ENCODE results near the gene ZNF33B. TPM values are rescaled to one million over a fixed set of nuclear protein-coding genes. Genes with fewer than 3 reads are reported as not detected.

The ZNF33B gene
- polyA plus RNA-seq, 1 experiment: 4.8 TPM

DNA sequence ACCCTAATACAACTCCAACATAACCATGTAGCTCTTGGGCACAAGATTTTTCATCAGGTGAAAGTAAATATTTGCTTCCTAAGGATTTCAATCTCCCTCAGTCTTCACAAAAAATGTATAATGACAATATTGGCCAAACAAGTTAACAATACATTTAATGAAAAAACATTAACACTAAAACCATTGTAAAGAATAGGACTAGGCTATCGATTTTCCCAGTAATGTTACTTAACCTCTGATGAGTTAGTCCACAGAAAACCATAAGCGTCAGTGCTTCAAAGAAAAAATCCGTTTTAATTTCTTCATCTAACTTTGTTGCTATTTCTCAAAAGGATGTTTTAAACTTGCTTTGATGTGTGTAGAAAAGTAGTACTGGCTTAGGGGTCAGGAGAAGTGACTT is 1.2 kb downstream of the ZNF33B start:
- POLR2A ChIA-PET: no interaction called here
- no peak overlapping the region for H3K4me3 ChIP-seq (ENCODE audit: low read depth, low read length)
- no peaks in the 10 kb centered on the region for H3K36me3 ChIP-seq (ENCODE audit: control insufficient read depth, insufficient read depth, low read length)
- TF ChIP-seq, protein P1, sequence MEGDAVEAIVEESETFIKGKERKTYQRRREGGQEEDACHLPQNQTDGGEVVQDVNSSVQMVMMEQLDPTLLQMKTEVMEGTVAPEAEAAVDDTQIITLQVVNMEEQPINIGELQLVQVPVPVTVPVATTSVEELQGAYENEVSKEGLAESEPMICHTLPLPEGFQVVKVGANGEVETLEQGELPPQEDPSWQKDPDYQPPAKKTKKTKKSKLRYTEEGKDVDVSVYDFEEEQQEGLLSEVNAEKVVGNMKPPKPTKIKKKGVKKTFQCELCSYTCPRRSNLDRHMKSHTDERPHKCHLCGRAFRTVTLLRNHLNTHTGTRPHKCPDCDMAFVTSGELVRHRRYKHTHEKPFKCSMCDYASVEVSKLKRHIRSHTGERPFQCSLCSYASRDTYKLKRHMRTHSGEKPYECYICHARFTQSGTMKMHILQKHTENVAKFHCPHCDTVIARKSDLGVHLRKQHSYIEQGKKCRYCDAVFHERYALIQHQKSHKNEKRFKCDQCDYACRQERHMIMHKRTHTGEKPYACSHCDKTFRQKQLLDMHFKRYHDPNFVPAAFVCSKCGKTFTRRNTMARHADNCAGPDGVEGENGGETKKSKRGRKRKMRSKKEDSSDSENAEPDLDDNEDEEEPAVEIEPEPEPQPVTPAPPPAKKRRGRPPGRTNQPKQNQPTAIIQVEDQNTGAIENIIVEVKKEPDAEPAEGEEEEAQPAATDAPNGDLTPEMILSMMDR (IDR thresholded peaks at IDR 0.05; ENCODE audit: insufficient read depth, low read depth, low read length): no peak
- CTCF ChIA-PET: no interaction called here
- no peak for DNase-seq (ENCODE audit: low read depth)
- H3K27me3 ChIP-seq (ENCODE audit: control insufficient read depth, insufficient read depth, low read length): no peaks in the 10 kb centered on the region

DNA sequence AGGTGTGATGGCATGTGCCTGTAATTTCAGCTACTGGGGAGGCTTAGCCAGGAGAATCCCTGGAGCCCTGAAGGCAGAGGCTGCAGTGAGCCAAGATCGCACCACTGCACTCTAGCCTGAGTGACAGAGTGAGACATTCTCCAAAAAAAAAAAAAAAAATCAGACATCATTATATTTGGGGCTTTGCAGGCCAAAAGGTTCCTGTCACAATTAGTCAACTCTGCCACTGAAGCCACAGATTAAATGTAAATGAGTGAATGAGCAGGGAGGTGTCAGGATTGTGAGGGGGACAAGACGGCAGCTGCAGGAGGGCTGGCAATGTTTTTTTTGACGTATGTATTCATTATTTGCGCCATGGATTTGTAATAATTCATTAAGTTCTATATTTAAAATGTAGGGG is 3.3 kb downstream of the ZNF33B start:
- ChIA-PET CTCF (no interaction called here), POLR2A (no interaction called here)
- peaks cover 1% of the 10 kb centered on the region; the same call in 1 of the 2 replicates for H3K36me3 ChIP-seq (ENCODE audit: control insufficient read depth, insufficient read depth, low read length)
- no peaks in the 10 kb centered on the region for H3K27me3 ChIP-seq (ENCODE audit: control insufficient read depth, insufficient read depth, low read length)
- no peak for DNase-seq (ENCODE audit: low read depth)
- TF ChIP-seq, protein P1 (IDR thresholded peaks at IDR 0.05; ENCODE audit: insufficient read depth, low read depth, low read length): no peak
- H3K4me3 ChIP-seq (ENCODE audit: low read depth, low read length): no peak overlapping the region

DNA sequence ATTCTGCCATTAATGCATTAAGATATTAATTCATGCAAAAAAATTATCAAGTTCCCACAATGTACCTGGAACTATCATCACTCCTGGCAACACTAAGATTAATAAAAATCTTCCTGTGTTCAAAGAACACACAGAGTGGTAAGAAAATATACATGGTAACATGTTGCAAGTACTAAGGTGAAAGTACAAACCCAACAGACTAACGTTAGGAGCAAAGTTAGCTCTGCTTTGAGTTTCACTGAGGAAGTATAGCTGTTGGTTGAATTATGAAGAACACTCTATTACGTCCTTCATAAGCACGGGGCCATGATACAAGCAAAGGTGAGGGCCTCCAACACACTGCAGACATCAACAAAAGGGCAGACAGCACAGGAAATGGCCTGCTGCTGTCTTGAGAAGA is 5.8 kb downstream of the ZNF33B start:
- Histone ChIP-seq H3K4me3 (ENCODE audit: low read depth, low read length) (no peak overlapping the region), H3K27me3 (ENCODE audit: control insufficient read depth, insufficient read depth, low read length) (no peaks in the 10 kb centered on the region), H3K36me3 (ENCODE audit: control insufficient read depth, insufficient read depth, low read length) (peaks cover 1% of the 10 kb centered on the region; the same call in 1 of the 2 replicates)
- ChIA-PET CTCF (no interaction called here), POLR2A (no interaction called here)
- TF ChIP-seq, protein P1 (IDR thresholded peaks at IDR 0.05; ENCODE audit: insufficient read depth, low read depth, low read length): no peak
- DNase-seq (ENCODE audit: low read depth): no peak

DNA sequence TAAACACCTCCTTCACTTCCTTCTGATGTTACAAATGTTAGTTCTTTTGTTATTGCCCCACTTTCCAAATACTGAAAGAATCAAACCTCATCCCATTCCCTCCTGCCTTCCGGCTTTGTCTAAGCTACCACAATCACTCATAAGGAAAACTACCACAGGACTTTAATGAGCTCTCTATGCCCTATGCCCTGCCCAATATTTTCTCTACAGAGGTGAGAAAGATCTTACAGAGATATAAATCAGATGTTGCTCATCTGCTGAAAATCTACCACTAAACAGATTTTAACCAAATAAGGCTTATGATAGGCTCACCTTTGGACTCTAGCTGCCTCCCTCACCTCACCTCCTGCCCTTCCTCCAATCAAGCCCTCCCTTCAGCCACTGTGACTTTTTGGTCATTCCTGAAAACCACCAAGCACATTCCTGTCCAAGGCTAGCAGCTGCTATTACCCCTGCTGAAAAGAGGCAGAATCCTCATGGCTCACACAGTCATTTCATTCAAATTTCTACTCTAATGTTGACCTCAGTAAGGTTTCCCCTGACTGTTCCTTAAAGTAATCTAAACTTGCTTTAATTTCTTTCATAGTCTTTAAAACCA is 7.7 kb downstream of the ZNF33B start:
- CTCF ChIA-PET: no interaction called here
- no peak for DNase-seq (ENCODE audit: low read depth)

DNA sequence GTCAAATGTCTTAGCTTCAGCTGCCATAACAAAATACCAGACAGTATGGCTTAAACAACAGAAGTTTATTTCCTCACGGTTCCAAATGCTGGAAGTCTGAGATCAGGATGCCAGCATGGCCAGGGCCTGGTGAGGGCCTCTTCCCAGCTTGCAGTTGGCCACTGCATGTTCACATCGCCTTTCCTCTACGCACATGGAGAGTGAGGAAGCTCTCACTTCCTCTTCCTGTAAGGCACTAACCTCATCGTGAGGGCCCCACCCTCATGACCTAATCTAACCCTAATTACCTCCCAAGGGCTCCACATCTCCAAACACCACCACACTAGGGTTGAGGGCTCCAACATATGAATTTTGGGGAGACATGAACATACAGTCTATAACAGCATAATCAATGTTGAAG is 14.4 kb downstream of the ZNF33B start:
- ChIA-PET POLR2A (no interaction called here), CTCF (no interaction called here)
- peaks cover 2% of the 10 kb centered on the region; the same call in 1 of the 2 replicates for H3K36me3 ChIP-seq (ENCODE audit: control insufficient read depth, insufficient read depth, low read length)
- H3K4me3 ChIP-seq (ENCODE audit: low read depth, low read length): no peak overlapping the region
- DNase-seq (ENCODE audit: low read depth): no peak
- no peaks in the 10 kb centered on the region for H3K27me3 ChIP-seq (ENCODE audit: control insufficient read depth, insufficient read depth, low read length)
- TF ChIP-seq, protein P1 (IDR thresholded peaks at IDR 0.05; ENCODE audit: insufficient read depth, low read depth, low read length): no peak

More for the DNA sequence above, 7.7 kb downstream of the ZNF33B start:
- POLR2A ChIA-PET: no interaction called here
- no peaks in the 10 kb centered on the region for H3K27me3 ChIP-seq (ENCODE audit: control insufficient read depth, insufficient read depth, low read length)
- peaks cover 1% of the 10 kb centered on the region; the same call in 1 of the 2 replicates for H3K36me3 ChIP-seq (ENCODE audit: control insufficient read depth, insufficient read depth, low read length)
- no peak overlapping the region for H3K4me3 ChIP-seq (ENCODE audit: low read depth, low read length)
- TF ChIP-seq, protein P1 (IDR thresholded peaks at IDR 0.05; ENCODE audit: insufficient read depth, low read depth, low read length): no peak

All from BJ (cell line).